Gastroesophageal sphincter (tissue), 4 donors: Measurements from ENCODE around the gene PIK3C2G. TPM values are rescaled to one million over a fixed set of nuclear protein-coding genes. Genes with fewer than 3 reads are reported as not detected.

Source experiments
- ATAC-seq: fragments of 150-250 bp; one replicate; pipeline ENCODE4 v1.9.1; 2016; ENCODE audit warnings: mild to moderate bottlenecking, moderate library complexity
- H3K27ac ChIP-seq, 4 donors: fragments of 200-600 bp; sonication (generic) in 3 of 4; 1 replicate in 3 of 4; 2 replicates in 1 of 4; pipeline ENCODE4 v1.5.1; 2016 to 2019
- H3K27me3 ChIP-seq: fragments of 200-600 bp; sonication (generic); one replicate; pipeline ENCODE4 v1.5.1; 2019
- H3K36me3 ChIP-seq, 2 donors: fragments of 200-600 bp; sonication (generic); one replicate each; pipeline ENCODE4 v1.5.1; 2019; ENCODE audit warnings: control low read depth in 1 of 2
- H3K4me1 ChIP-seq, 3 donors: fragments of 200-600 bp; sonication (generic); 1 replicate in 2 of 3; 2 replicates in 1 of 3; pipeline ENCODE4 v1.5.1; 2016 to 2019; ENCODE audit warnings: control low read depth in 2 of 3
- H3K4me3 ChIP-seq, 2 donors: fragments of 200-600 bp; sonication (generic); one replicate each; pipeline ENCODE4 v1.5.1; 2019; ENCODE audit warnings: mild to moderate bottlenecking in 1 of 2, moderate library complexity in 1 of 2
- H3K9me3 ChIP-seq, 3 donors: fragments of 200-600 bp; sonication (generic); one replicate each; pipeline ENCODE4 v1.5.1; 2017 to 2019; ENCODE audit warnings: control low read depth in 2 of 3
- EP300 ChIP-seq: sonication (generic); formaldehyde crosslinking; IDR thresholded peaks from one replicate; pipeline ENCODE4 v1.6.1; 2017; ENCODE audit warnings: antibody characterized with exemption, mild to moderate bottlenecking
- POLR2A ChIP-seq, 2 donors: fragments of 450-650 bp; IDR thresholded peaks; one replicate each; pipeline ENCODE4 v1.6.1; 2017; ENCODE audit warnings: antibody characterized with exemption in 2 of 2, mild to moderate bottlenecking in 2 of 2, moderate library complexity in 1 of 2
- POLR2AphosphoS5 ChIP-seq: sonication (generic); formaldehyde crosslinking; IDR thresholded peaks from one replicate; pipeline ENCODE4 v1.6.1; 2017; ENCODE audit warnings: antibody characterized with exemption
- WGBS, 2 donors: methylation state at CpG; one replicate each; pipeline ENCODE4 v1.1.5; 2018; ENCODE audit warnings: low coverage in 1 of 2; 5-methylcytosine and 5-hydroxymethylcytosine counted together
- total RNA-seq, 4 donors: library from RNA; depleted of rRNA; stranded (reverse); fragments of >200 nt; gene quantifications; one replicate each; pipeline ENCODE4 v1.1.0, GENCODE V29; 2016
- TF ChIP-seq, protein P1 (sequence below), 4 experiments: fragments of 200-600 bp in 2 of 4; fragments of 450-650 bp in 2 of 4; sonication (generic) in 1 of 4; IDR thresholded peaks; one replicate each; pipeline ENCODE4 v1.5.1; 2017 to 2019; ENCODE audit warnings: antibody characterized with exemption in 4 of 4, mild to moderate bottlenecking in 2 of 4, moderate library complexity in 2 of 4

PIK3C2G gene
- total RNA-seq, 4 donors from 2014 or later: 0.40 to 0.79 (median 0.69) TPM; not detected in 1

GRCh38 chr12:18313306-18313705 is 52.0 kb downstream of the PIK3C2G start:
- WGBS, 2 donors: 79 to 93% methylated on average over 2 of the region's 2 CpGs
- no peak for ATAC-seq
- H3K27ac ChIP-seq: no peak overlapping the region

GRCh38 chr12:18320036-18320617 is 58.8 kb downstream of the PIK3C2G start:
- WGBS, 2 donors: 69 to 80% methylated on average over 1 to 6 of the region's 6 CpGs
- no peak overlapping the region for H3K4me3 ChIP-seq
- no peak overlapping the region for H3K27ac ChIP-seq
- H3K27me3 ChIP-seq: no peaks in the 10 kb centered on the region
- H3K4me1 ChIP-seq: no peaks in the 10 kb centered on the region
- H3K36me3 ChIP-seq: no peaks in the 10 kb centered on the region
- no peak for ATAC-seq
- TF ChIP-seq POLR2A (IDR thresholded peaks at IDR 0.05) (no peak), EP300 (no peak), POLR2AphosphoS5 (no peak)
- TF ChIP-seq, protein P1, sequence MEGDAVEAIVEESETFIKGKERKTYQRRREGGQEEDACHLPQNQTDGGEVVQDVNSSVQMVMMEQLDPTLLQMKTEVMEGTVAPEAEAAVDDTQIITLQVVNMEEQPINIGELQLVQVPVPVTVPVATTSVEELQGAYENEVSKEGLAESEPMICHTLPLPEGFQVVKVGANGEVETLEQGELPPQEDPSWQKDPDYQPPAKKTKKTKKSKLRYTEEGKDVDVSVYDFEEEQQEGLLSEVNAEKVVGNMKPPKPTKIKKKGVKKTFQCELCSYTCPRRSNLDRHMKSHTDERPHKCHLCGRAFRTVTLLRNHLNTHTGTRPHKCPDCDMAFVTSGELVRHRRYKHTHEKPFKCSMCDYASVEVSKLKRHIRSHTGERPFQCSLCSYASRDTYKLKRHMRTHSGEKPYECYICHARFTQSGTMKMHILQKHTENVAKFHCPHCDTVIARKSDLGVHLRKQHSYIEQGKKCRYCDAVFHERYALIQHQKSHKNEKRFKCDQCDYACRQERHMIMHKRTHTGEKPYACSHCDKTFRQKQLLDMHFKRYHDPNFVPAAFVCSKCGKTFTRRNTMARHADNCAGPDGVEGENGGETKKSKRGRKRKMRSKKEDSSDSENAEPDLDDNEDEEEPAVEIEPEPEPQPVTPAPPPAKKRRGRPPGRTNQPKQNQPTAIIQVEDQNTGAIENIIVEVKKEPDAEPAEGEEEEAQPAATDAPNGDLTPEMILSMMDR (IDR thresholded peaks at IDR 0.05): peak in 2 of 4 experiments; percentile 26 to 32
- H3K9me3 ChIP-seq: no peaks in the 10 kb centered on the region

More at GRCh38 chr12:18313306-18313705, 52.0 kb downstream of the PIK3C2G start:
- Histone ChIP-seq H3K36me3 (no peaks in the 10 kb centered on the region), H3K4me3 (no peak overlapping the region), H3K4me1 (no peaks in the 10 kb centered on the region), H3K9me3 (no peaks in the 10 kb centered on the region), H3K27me3 (no peaks in the 10 kb centered on the region)
- TF ChIP-seq, protein P1 (IDR thresholded peaks at IDR 0.05): no peak
- no peak for TF ChIP-seq POLR2A (IDR thresholded peaks at IDR 0.05)
- TF ChIP-seq POLR2AphosphoS5: no peak
- no peak for TF ChIP-seq EP300

DNA sequence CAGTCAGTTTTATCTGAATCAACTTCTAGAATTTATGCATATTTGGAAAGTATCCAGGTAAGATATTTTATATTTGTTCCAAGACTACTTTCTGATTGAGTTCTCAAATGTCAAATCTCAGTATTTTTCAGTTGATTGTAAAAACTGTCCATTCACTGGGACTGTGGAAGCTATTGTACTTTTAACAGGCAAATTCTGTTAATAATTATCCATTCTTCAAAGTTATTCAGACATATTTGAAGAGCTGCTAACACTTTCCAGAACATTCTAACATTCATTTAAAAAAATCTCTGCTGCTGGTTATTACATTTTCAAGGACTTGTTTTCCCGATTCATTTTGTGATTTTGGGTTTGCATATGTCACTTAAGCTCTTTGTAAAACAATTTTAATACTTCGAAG is 59.7 kb downstream of the PIK3C2G start:
- Histone ChIP-seq H3K27me3 (no peaks in the 10 kb centered on the region), H3K4me1 (no peaks in the 10 kb centered on the region), H3K36me3 (no peaks in the 10 kb centered on the region), H3K4me3 (no peak overlapping the region), H3K9me3 (no peaks in the 10 kb centered on the region), H3K27ac (no peak overlapping the region)
- TF ChIP-seq EP300 (no peak), POLR2A (IDR thresholded peaks at IDR 0.05) (no peak), POLR2AphosphoS5 (no peak)
- TF ChIP-seq, protein P1 (IDR thresholded peaks at IDR 0.05): no peak
- WGBS, 2 donors: 71 to 92% methylated on average over 2 of the region's 2 CpGs
- no peak for ATAC-seq

GRCh38 chr12:18323159-18323558 is 61.8 kb downstream of the PIK3C2G start:
- Histone ChIP-seq H3K27ac (no peak overlapping the region), H3K4me1 (no peaks in the 10 kb centered on the region), H3K36me3 (no peaks in the 10 kb centered on the region), H3K9me3 (no peaks in the 10 kb centered on the region), H3K27me3 (no peaks in the 10 kb centered on the region), H3K4me3 (no peak overlapping the region)
- TF ChIP-seq EP300 (no peak), POLR2AphosphoS5 (no peak), POLR2A (IDR thresholded peaks at IDR 0.05) (no peak)
- TF ChIP-seq, protein P1 (IDR thresholded peaks at IDR 0.05): no peak
- no peak for ATAC-seq

DNA sequence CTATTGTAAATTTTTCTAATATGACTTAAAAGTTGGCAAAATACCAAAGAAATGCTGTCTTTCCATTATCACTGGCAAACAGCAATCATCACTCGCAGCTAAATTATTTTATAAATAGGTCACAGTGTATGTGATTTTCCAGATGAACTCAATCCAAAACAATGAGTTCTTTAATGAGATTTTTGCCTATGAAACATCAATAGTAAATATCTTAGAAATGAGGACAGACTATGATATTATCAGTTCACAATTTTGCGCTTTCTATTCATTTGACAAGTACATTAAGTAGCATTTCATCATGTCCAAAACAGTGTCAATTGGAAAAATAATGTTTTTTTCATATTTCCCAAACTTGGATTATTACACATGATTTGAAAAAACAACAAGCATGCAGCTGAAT is 65.7 kb downstream of the PIK3C2G start:
- TF ChIP-seq, protein P1 (IDR thresholded peaks at IDR 0.05): no peak
- no peak for TF ChIP-seq POLR2AphosphoS5
- no peak for TF ChIP-seq EP300
- TF ChIP-seq POLR2A (IDR thresholded peaks at IDR 0.05): no peak
- 40 to 51% methylated on average over 2 of the region's 2 CpGs for WGBS, 2 donors
- Histone ChIP-seq H3K4me3 (no peak overlapping the region), H3K27me3 (no peaks in the 10 kb centered on the region), H3K9me3 (no peaks in the 10 kb centered on the region), H3K4me1 (no peaks in the 10 kb centered on the region), H3K27ac (no peak overlapping the region), H3K36me3 (no peaks in the 10 kb centered on the region)
- ATAC-seq: no peak
